ENCODE measurements around the gene ARR3.

DNA sequence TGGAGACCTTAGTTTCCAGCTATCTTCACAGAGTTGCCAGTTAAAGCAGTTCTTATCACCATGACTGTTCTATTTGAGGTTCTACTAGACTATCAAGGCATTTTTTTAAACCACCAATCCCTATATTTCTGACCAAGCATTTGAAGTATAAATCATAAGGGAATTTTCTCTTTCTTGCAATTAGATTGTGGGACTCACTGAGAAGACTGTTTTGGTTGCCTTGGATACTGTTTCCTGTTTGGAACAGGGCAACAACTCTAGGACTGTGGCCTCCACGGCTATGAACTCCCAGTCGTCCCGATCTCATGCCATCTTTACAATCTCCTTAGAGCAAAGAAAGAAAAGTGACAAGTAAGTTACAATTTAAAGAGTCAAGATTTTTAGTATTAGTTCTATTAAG, 33.6 kb downstream of the ARR3 start:
- no peak for TF ChIP-seq EZH2 (IDR thresholded peaks at IDR 0.05; ENCODE audit: borderline replicate concordance, low read depth, low read length, poor library complexity, severe bottlenecking)
- TF ChIP-seq, protein P1, sequence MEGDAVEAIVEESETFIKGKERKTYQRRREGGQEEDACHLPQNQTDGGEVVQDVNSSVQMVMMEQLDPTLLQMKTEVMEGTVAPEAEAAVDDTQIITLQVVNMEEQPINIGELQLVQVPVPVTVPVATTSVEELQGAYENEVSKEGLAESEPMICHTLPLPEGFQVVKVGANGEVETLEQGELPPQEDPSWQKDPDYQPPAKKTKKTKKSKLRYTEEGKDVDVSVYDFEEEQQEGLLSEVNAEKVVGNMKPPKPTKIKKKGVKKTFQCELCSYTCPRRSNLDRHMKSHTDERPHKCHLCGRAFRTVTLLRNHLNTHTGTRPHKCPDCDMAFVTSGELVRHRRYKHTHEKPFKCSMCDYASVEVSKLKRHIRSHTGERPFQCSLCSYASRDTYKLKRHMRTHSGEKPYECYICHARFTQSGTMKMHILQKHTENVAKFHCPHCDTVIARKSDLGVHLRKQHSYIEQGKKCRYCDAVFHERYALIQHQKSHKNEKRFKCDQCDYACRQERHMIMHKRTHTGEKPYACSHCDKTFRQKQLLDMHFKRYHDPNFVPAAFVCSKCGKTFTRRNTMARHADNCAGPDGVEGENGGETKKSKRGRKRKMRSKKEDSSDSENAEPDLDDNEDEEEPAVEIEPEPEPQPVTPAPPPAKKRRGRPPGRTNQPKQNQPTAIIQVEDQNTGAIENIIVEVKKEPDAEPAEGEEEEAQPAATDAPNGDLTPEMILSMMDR (conservative IDR thresholded peaks at IDR 0.05; ENCODE audit: low read depth, low read length), result no peak

Data from A673 (cell line).